Smooth muscle cell (in vitro differentiated cells): ENCODE results near the gene SPEN. TPM values are rescaled to one million over a fixed set of nuclear protein-coding genes. Genes with fewer than 3 reads are reported as not detected.

Experiments used
- DNase-seq: peaks from one replicate; lab custom pipeline; 2025; ENCODE audit not compliant: unreplicated experiment; lab: John Stamatoyannopoulos, UW
- H2AFZ ChIP-seq: fragments of 200-600 bp; sonication (generic); 2 replicates; pipeline ENCODE4 v1.6.0; 2016; ENCODE audit warnings: antibody characterized with exemption, low read depth, mild to moderate bottlenecking
- H3F3A ChIP-seq: fragments of 200-600 bp; sonication (generic); 2 replicates; pipeline ENCODE4 v1.6.0; 2017; ENCODE audit warnings: antibody characterized with exemption, low read depth
- H3K27ac ChIP-seq: fragments of 200-600 bp; sonication (generic); 2 replicates; pipeline ENCODE4 v1.5.1; 2016; ENCODE audit warnings: low read depth, mild to moderate bottlenecking
- H3K27me3 ChIP-seq: fragments of 200-600 bp; sonication (generic); 2 replicates; pipeline ENCODE4 v1.6.1; 2016; ENCODE audit warnings: low read depth, mild to moderate bottlenecking
- H3K36me3 ChIP-seq: fragments of 200-600 bp; sonication (generic); 2 replicates; pipeline ENCODE4 v1.5.1; 2016; ENCODE audit warnings: low read depth
- H3K4me1 ChIP-seq: fragments of 200-600 bp; sonication (generic); 2 replicates; pipeline ENCODE4 v1.5.1; 2016; ENCODE audit warnings: low read depth
- H3K4me2 ChIP-seq: fragments of 200-600 bp; sonication (generic); 2 replicates; pipeline ENCODE4 v1.6.0; 2016; ENCODE audit warnings: mild to moderate bottlenecking
- H3K4me3 ChIP-seq: fragments of 200-600 bp; sonication (generic); 2 replicates; pipeline ENCODE4 v1.5.1; 2016; ENCODE audit warnings: mild to moderate bottlenecking
- H3K79me2 ChIP-seq: fragments of 200-600 bp; sonication (generic); 2 replicates; pipeline ENCODE4 v1.6.0; 2016; ENCODE audit warnings: low read depth, mild to moderate bottlenecking
- H3K9ac ChIP-seq: fragments of 200-600 bp; sonication (generic); 2 replicates; pipeline ENCODE4 v1.6.0; 2016; ENCODE audit warnings: low read depth
- H3K9me3 ChIP-seq: fragments of 200-600 bp; sonication (generic); replicated peaks from 2 replicates; pipeline ENCODE4 v1.5.1; 2016; ENCODE audit warnings: low read depth
- H4K20me1 ChIP-seq: fragments of 200-600 bp; sonication (generic); 2 replicates; pipeline ENCODE4 v1.6.0; 2016; ENCODE audit warnings: low read depth
- CTCF ChIP-seq: fragments of 200-600 bp; sonication (generic); IDR thresholded peaks from 2 replicates; pipeline ENCODE4 v1.5.1; 2017; ENCODE audit warnings: borderline replicate concordance, mild to moderate bottlenecking, antibody characterized with exemption; ENCODE audit not compliant: insufficient read depth, poor library complexity, severe bottlenecking
- WGBS: methylation state at CpG from one replicate; pipeline ENCODE4 v1.1.7; 2016; ENCODE audit warnings: low lambda C conversion rate; 5-methylcytosine and 5-hydroxymethylcytosine counted together
- polyA plus RNA-seq: library from polyadenylated mRNA; unstranded; fragments of >200 nt; fragmentation: Nextera tagmentation; extraction: Ambion mirVana; gene quantifications from 2 replicates; pipeline ENCODE4 v1.2.1, GENCODE V29; 2016
- total RNA-seq: library from RNA; depleted of rRNA; stranded (reverse); fragments of >200 nt; gene quantifications from 2 replicates; pipeline ENCODE4 v1.2.3, GENCODE V29; 2014

Gene SPEN
- total and polyA plus RNA-seq, 2 experiments from 2014 or later, result 10.6 to 28.7 TPM

GRCh38 chr1:15940110-15941043, 92.9 kb downstream of the SPEN start:
- no peaks in the 10 kb centered on the region for H3K9me3 ChIP-seq
- H2AFZ ChIP-seq, result no peak overlapping the region
- H3K36me3 ChIP-seq, result no peaks in the 10 kb centered on the region
- H3F3A ChIP-seq, result peaks cover 22% of the 10 kb centered on the region
- H3K27ac ChIP-seq, result peak overlapping the region; percentile 41
- no peak overlapping the region for H3K4me3 ChIP-seq
- no peaks in the 10 kb centered on the region for H4K20me1 ChIP-seq
- no peak for TF ChIP-seq CTCF
- no peak for DNase-seq
- WGBS, result 92% methylated on average over 13 of the region's 13 CpGs
- no peaks in the 10 kb centered on the region for H3K4me1 ChIP-seq
- H3K9ac ChIP-seq, result no peak overlapping the region
- H3K4me2 ChIP-seq, result no peak overlapping the region
- no peaks in the 10 kb centered on the region for H3K27me3 ChIP-seq
- H3K79me2 ChIP-seq, result no peaks in the 10 kb centered on the region

GRCh38 chr1:15941044-15941840, 93.7 kb downstream of the SPEN start:
- H3K4me2 ChIP-seq, result no peak overlapping the region
- H3K79me2 ChIP-seq, result no peaks in the 10 kb centered on the region
- no peaks in the 10 kb centered on the region for H3K36me3 ChIP-seq
- H3F3A ChIP-seq, result peaks cover 22% of the 10 kb centered on the region
- no peaks in the 10 kb centered on the region for H3K27me3 ChIP-seq
- no peaks in the 10 kb centered on the region for H3K9me3 ChIP-seq
- whole genome bisulfite sequencing, result 97% methylated on average over 13 of the region's 13 CpGs
- no peak overlapping the region for H2AFZ ChIP-seq
- DNase-seq, result no peak
- H3K4me1 ChIP-seq, result no peaks in the 10 kb centered on the region
- H3K9ac ChIP-seq, result no peak overlapping the region
- H3K4me3 ChIP-seq, result no peak overlapping the region
- peaks cover 3% of the 10 kb centered on the region for H4K20me1 ChIP-seq
- no peak for TF ChIP-seq CTCF
- H3K27ac ChIP-seq, result peak overlapping the region; percentile 41

GRCh38 chr1:15941899-15942660, 94.6 kb downstream of the SPEN start:
- Histone ChIP-seq H2AFZ (no peak overlapping the region), H4K20me1 (peaks cover 10% of the 10 kb centered on the region), H3K4me3 (no peak overlapping the region), H3K36me3 (no peaks in the 10 kb centered on the region), H3K79me2 (peaks cover 3% of the 10 kb centered on the region), H3K27ac (no peak overlapping the region), H3F3A (peaks cover 22% of the 10 kb centered on the region), H3K4me2 (no peak overlapping the region), H3K4me1 (no peaks in the 10 kb centered on the region), H3K27me3 (no peaks in the 10 kb centered on the region), H3K9me3 (no peaks in the 10 kb centered on the region), H3K9ac (no peak overlapping the region)
- no peak for TF ChIP-seq CTCF
- 98% methylated on average over 32 of the region's 32 CpGs for WGBS
- no peak for DNase-seq
